ENCODE measurements around the gene GGT6.
"Not testable (repeated sequence)": the region's sequence is repeated elsewhere in the genome, so short reads cannot be mapped to it uniquely, and the experiment has no call there.

Gene GGT6

DNA sequence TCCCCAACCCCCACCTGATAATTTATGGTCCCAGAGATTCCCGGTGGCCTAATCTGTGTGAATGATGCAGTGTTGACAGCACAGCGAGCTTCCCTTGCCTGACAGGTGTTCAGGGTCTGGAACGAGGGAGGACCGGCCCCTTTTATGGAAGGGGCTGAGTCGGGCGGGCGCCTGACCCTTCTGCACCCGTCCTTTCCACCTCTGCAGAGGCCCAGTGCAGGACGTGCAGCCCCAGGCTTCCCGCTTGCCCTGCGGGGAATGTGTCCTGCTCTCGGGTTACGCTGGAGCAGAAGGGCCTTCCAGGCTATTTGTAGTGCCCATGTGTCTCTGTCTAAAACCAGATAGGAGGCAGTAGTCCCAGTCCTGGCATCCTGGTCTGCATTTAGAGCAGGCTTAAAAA is 40.2 kb upstream of the GGT6 start:
- H3K36me3 ChIP-seq (ENCODE audit: control insufficient read depth, insufficient read depth, low read length) = no peaks in the 10 kb centered on the region
- peaks cover 35% of the 10 kb centered on the region for H3K4me1 ChIP-seq (ENCODE audit: control insufficient read depth, insufficient read depth, low read length)
- H3K27me3 ChIP-seq (ENCODE audit: control insufficient read depth, insufficient read depth, low read length, poor library complexity, severe bottlenecking) = no peaks in the 10 kb centered on the region
- WGBS, 2 experiments = 19 to 28% methylated on average over 13 of the region's 13 CpGs
- H3K4me3 ChIP-seq (ENCODE audit: insufficient read depth, low read depth, low read length) = no peak overlapping the region
- peak overlapping the region; percentile 70 for H3K27ac ChIP-seq (ENCODE audit: insufficient read depth, low read depth, low read length, poor library complexity, severe bottlenecking)
- no peaks in the 10 kb centered on the region for H3K9me3 ChIP-seq (ENCODE audit: control insufficient read depth, low read length)

GRCh38 chr17:4599505-4600281 is 39.3 kb upstream of the GGT6 start:
- Histone ChIP-seq H3K4me1 (ENCODE audit: control insufficient read depth, insufficient read depth, low read length) (peaks cover 35% of the 10 kb centered on the region), H3K27me3 (ENCODE audit: control insufficient read depth, insufficient read depth, low read length, poor library complexity, severe bottlenecking) (no peaks in the 10 kb centered on the region), H3K27ac (ENCODE audit: insufficient read depth, low read depth, low read length, poor library complexity, severe bottlenecking) (peak overlapping the region; percentile 70), H3K36me3 (ENCODE audit: control insufficient read depth, insufficient read depth, low read length) (no peaks in the 10 kb centered on the region), H3K4me3 (ENCODE audit: insufficient read depth, low read depth, low read length) (no peak overlapping the region), H3K9me3 (ENCODE audit: control insufficient read depth, low read length) (no peaks in the 10 kb centered on the region)
- 26% methylated on average over 25 of the region's 25 CpGs for WGBS, 2 experiments

DNA sequence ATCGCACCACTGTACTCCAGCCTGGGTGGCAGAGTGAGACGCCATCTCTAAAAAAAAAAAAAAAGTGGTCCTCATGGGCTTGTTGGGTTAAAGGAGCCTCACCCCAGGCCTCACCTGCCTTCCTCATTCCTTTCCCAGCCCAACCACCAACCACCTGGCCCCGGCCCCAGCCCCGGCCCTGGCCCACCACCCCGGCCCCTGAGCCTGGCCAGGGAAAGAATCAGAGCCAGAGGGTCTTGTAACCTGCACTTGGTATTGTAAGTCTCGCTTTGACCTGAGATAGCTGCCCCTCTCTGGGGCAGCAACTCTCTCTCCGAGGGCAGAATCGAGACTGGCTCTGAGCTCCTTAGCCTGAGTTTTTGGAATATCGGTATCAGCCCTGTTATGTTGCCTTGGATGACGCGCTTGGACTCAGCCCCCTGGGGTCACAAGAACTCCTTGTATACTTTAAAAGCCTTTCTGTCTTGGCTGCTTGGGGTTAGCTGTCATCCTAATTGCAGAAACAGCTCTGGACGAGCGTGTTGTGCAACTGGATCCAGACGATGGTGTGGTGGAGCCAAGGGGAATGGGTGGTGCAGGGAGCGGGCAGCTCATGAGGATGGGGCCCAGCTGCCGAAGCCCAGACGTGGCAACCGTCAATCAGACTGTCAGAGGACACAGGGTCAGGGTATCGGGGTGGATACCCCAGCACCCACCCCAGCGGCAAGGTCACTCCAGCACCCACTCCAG is 38.6 kb upstream of the GGT6 start:
- Histone ChIP-seq H3K36me3 (ENCODE audit: control insufficient read depth, insufficient read depth, low read length) (no peaks in the 10 kb centered on the region), H3K4me3 (ENCODE audit: insufficient read depth, low read depth, low read length) (no peak overlapping the region), H3K4me1 (ENCODE audit: control insufficient read depth, insufficient read depth, low read length) (peaks cover 30% of the 10 kb centered on the region), H3K27me3 (ENCODE audit: control insufficient read depth, insufficient read depth, low read length, poor library complexity, severe bottlenecking) (no peaks in the 10 kb centered on the region), H3K27ac (ENCODE audit: insufficient read depth, low read depth, low read length, poor library complexity, severe bottlenecking) (no peak overlapping the region), H3K9me3 (ENCODE audit: control insufficient read depth, low read length) (no peaks in the 10 kb centered on the region)
- WGBS, 2 experiments = 80% methylated on average over 20 of the region's 20 CpGs

- Histone ChIP-seq H3K36me3 (ENCODE audit: control insufficient read depth, insufficient read depth, low read length) (no peaks in the 10 kb centered on the region), H3K4me1 (ENCODE audit: control insufficient read depth, insufficient read depth, low read length) (peaks cover 30% of the 10 kb centered on the region), H3K27ac (ENCODE audit: insufficient read depth, low read depth, low read length, poor library complexity, severe bottlenecking) (no peak overlapping the region), H3K9me3 (ENCODE audit: control insufficient read depth, low read length) (no peaks in the 10 kb centered on the region), H3K4me3 (ENCODE audit: insufficient read depth, low read depth, low read length) (no peak overlapping the region), H3K27me3 (ENCODE audit: control insufficient read depth, insufficient read depth, low read length, poor library complexity, severe bottlenecking) (no peaks in the 10 kb centered on the region)
- WGBS, 2 experiments = 85 to 87% methylated on average over 13 of the region's 13 CpGs
Measured at GRCh38 chr17:4597975-4598374, 37.6 kb upstream of the GGT6 start.

DNA sequence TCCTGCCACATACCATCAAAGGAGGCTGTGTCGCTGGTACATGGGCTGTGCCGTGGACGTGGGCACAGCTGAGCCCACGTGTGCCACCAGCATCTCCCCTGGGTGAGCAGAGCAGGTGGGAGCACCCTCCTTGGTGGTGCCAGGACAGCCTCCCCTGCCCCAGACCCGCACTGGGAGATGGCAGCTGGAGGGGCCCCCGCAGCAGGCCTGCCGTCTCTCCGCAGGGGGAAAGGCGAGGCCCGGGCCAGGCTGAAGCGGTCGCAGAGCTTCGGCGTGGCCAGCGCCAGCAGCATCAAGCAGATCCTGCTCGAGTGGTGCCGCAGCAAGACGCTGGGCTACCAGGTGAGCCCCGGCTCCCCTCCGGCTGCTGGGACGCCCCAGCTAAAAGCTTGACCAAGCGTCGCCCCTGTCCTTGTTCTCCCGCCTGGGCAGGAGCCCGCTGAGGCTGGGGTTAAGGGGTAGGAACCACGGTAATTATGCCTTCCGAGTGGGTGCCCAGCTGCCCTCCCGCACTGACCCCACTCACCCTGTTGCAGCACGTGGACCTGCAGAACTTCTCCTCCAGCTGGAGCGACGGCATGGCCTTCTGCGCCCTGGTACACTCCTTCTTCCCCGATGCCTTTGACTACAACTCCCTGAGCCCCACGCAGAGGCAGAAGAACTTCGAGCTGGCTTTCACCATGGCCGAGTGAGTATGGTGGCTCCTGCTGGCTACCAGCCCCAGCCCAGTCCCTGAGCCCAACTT is 36.4 kb upstream of the GGT6 start:
- no peaks in the 10 kb centered on the region for H3K9me3 ChIP-seq (ENCODE audit: control insufficient read depth, low read length)
- 93 to 95% methylated on average over 36 of the region's 36 CpGs for WGBS, 2 experiments
- no peaks in the 10 kb centered on the region for H3K27me3 ChIP-seq (ENCODE audit: control insufficient read depth, insufficient read depth, low read length, poor library complexity, severe bottlenecking)
- no peaks in the 10 kb centered on the region for H3K36me3 ChIP-seq (ENCODE audit: control insufficient read depth, insufficient read depth, low read length)
- no peak overlapping the region for H3K4me3 ChIP-seq (ENCODE audit: insufficient read depth, low read depth, low read length)
- H3K27ac ChIP-seq (ENCODE audit: insufficient read depth, low read depth, low read length, poor library complexity, severe bottlenecking) = no peak overlapping the region
- peaks cover 30% of the 10 kb centered on the region for H3K4me1 ChIP-seq (ENCODE audit: control insufficient read depth, insufficient read depth, low read length)

- H3K4me3 ChIP-seq (ENCODE audit: insufficient read depth, low read depth, low read length); H3K27ac ChIP-seq (ENCODE audit: insufficient read depth, low read depth, low read length, poor library complexity, severe bottlenecking); H3K36me3 ChIP-seq (ENCODE audit: control insufficient read depth, insufficient read depth, low read length); H3K9me3 ChIP-seq (ENCODE audit: control insufficient read depth, low read length); H3K27me3 ChIP-seq (ENCODE audit: control insufficient read depth, insufficient read depth, low read length, poor library complexity, severe bottlenecking): not testable (repeated sequence)
- 95 to 97% methylated on average over 23 of the region's 23 CpGs for WGBS, 2 experiments
- H3K4me1 ChIP-seq (ENCODE audit: control insufficient read depth, insufficient read depth, low read length) = peaks cover 27% of the 10 kb centered on the region
Measured at GRCh38 chr17:4595685-4596342, 35.4 kb upstream of the GGT6 start.

DNA sequence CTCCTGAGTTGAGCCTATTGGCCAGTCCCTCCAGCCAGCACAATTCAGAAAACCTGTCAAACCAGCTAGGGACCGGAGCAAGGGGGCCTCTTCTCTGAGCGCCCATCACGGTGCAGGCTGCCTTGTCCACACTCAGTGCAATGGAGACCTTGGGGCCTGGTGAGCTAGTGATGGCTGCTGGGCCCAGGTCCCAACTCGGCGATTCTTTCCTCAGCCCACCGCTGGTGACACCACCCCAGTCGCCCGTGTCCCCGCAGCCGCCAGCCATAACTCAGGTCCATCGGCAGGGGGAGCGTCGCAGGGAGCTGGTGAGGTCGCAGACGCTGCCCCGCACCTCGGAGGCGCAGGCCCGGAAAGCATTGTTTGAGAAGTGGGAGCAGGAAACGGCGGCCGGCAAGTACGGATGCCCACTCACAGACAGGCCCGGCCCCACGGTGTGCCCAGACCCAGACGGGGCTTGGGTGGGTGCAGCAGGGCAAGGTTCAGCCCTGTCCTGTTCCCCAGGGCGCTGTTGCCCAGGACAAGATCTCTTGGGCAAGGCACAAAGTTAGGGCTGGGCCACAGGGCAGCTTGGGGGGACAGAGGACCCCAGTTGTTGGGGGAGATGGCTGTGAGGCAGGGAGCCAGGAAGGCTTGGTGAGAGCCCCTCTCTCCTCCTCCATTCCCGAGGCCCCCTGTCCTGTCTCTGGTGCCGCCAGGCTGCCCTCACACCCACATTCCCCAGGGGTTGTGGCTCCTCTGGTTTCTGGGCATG is 34.7 kb upstream of the GGT6 start:
- no peaks in the 10 kb centered on the region for H3K36me3 ChIP-seq (ENCODE audit: control insufficient read depth, insufficient read depth, low read length)
- no peaks in the 10 kb centered on the region for H3K27me3 ChIP-seq (ENCODE audit: control insufficient read depth, insufficient read depth, low read length, poor library complexity, severe bottlenecking)
- 56 to 61% methylated on average over 29 of the region's 29 CpGs for WGBS, 2 experiments
- peaks cover 20% of the 10 kb centered on the region for H3K4me1 ChIP-seq (ENCODE audit: control insufficient read depth, insufficient read depth, low read length)
- H3K9me3 ChIP-seq (ENCODE audit: control insufficient read depth, low read length) = no peaks in the 10 kb centered on the region
- no peak overlapping the region for H3K27ac ChIP-seq (ENCODE audit: insufficient read depth, low read depth, low read length, poor library complexity, severe bottlenecking)
- no peak overlapping the region for H3K4me3 ChIP-seq (ENCODE audit: insufficient read depth, low read depth, low read length)

- no peak overlapping the region for H3K27ac ChIP-seq (ENCODE audit: insufficient read depth, low read depth, low read length, poor library complexity, severe bottlenecking)
Measured at GRCh38 chr17:4594406-4594805, 34.0 kb upstream of the GGT6 start.

GRCh38 chr17:4593021-4593421 is 32.6 kb upstream of the GGT6 start:
- Histone ChIP-seq H3K4me1 (ENCODE audit: control insufficient read depth, insufficient read depth, low read length) (peaks cover 5% of the 10 kb centered on the region), H3K36me3 (ENCODE audit: control insufficient read depth, insufficient read depth, low read length) (no peaks in the 10 kb centered on the region), H3K4me3 (ENCODE audit: insufficient read depth, low read depth, low read length) (no peak overlapping the region), H3K27ac (ENCODE audit: insufficient read depth, low read depth, low read length, poor library complexity, severe bottlenecking) (no peak overlapping the region), H3K27me3 (ENCODE audit: control insufficient read depth, insufficient read depth, low read length, poor library complexity, severe bottlenecking) (no peaks in the 10 kb centered on the region), H3K9me3 (ENCODE audit: control insufficient read depth, low read length) (no peaks in the 10 kb centered on the region)
- 84 to 85% methylated on average over 14 of the region's 14 CpGs for WGBS, 2 experiments

More at GRCh38 chr17:4594406-4594805, 34.0 kb upstream of the GGT6 start:
- Histone ChIP-seq H3K36me3 (ENCODE audit: control insufficient read depth, insufficient read depth, low read length) (no peaks in the 10 kb centered on the region), H3K4me3 (ENCODE audit: insufficient read depth, low read depth, low read length) (no peak overlapping the region), H3K4me1 (ENCODE audit: control insufficient read depth, insufficient read depth, low read length) (peaks cover 13% of the 10 kb centered on the region), H3K9me3 (ENCODE audit: control insufficient read depth, low read length) (no peaks in the 10 kb centered on the region), H3K27me3 (ENCODE audit: control insufficient read depth, insufficient read depth, low read length, poor library complexity, severe bottlenecking) (no peaks in the 10 kb centered on the region)
- WGBS, 2 experiments = 87 to 89% methylated on average over 7 of the region's 7 CpGs
